GM06990 (cell line): ENCODE measurements around the gene PLA2G6.

Source experiments
- DNase-seq: peaks from one replicate; pipeline ENCODE4 v3.0.0-alpha.2; 2011; ENCODE audit not compliant: insufficient read length; ENCODE audit errors: extremely low read depth
- H3K27me3 ChIP-seq: replicated peaks from 2 replicates; pipeline ENCODE4 v1.6.0; 2011; ENCODE audit warnings: low read length; ENCODE audit not compliant: control insufficient read depth, insufficient read depth
- H3K36me3 ChIP-seq: 2 replicates; pipeline ENCODE4 v1.5.1; 2011; ENCODE audit warnings: low read length; ENCODE audit not compliant: control insufficient read depth, insufficient read depth
- H3K4me3 ChIP-seq: replicated peaks from 2 replicates; pipeline ENCODE4 v1.5.1; 2011; ENCODE audit warnings: low read depth, mild to moderate bottlenecking, control low read depth, low read length
- TF ChIP-seq, protein P1 (sequence below): IDR thresholded peaks from 2 replicates; pipeline ENCODE4 v1.5.1; 2011; ENCODE audit warnings: low read length, control low read depth, mild to moderate bottlenecking, inconsistent platforms; ENCODE audit not compliant: insufficient read depth, poor library complexity, severe bottlenecking

The PLA2G6 gene

GRCh38 chr22:38175206-38176118 is 6.2 kb downstream of the PLA2G6 start:
- no peaks in the 10 kb centered on the region for H3K27me3 ChIP-seq
- H3K4me3 ChIP-seq = no peak overlapping the region
- DNase-seq = no peak
- no peaks in the 10 kb centered on the region for H3K36me3 ChIP-seq
- TF ChIP-seq, protein P1, sequence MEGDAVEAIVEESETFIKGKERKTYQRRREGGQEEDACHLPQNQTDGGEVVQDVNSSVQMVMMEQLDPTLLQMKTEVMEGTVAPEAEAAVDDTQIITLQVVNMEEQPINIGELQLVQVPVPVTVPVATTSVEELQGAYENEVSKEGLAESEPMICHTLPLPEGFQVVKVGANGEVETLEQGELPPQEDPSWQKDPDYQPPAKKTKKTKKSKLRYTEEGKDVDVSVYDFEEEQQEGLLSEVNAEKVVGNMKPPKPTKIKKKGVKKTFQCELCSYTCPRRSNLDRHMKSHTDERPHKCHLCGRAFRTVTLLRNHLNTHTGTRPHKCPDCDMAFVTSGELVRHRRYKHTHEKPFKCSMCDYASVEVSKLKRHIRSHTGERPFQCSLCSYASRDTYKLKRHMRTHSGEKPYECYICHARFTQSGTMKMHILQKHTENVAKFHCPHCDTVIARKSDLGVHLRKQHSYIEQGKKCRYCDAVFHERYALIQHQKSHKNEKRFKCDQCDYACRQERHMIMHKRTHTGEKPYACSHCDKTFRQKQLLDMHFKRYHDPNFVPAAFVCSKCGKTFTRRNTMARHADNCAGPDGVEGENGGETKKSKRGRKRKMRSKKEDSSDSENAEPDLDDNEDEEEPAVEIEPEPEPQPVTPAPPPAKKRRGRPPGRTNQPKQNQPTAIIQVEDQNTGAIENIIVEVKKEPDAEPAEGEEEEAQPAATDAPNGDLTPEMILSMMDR = no peak

DNA sequence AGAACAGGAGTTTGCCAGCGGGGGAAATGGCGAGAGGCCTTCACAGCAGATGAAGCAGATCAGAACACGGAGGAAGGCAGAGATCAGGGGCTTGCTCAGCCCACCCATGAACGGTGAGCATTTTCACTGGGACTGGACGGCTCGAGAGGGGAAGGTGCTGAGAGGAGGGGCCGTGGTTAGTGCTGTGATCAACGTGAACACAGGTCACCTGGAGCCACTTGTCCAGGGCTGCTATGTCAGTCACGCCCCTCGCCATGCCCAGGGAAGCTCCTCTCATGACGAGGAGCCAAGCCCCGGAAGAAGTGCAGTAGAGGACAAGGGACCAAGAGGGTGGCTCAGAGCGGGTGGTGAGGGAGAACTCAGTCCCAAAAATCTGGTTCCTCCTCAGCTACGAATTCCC is 7.0 kb downstream of the PLA2G6 start:
- no peak for DNase-seq
- no peaks in the 10 kb centered on the region for H3K36me3 ChIP-seq
- TF ChIP-seq, protein P1 = no peak

GRCh38 chr22:38173641-38173906 is 8.1 kb downstream of the PLA2G6 start:
- no peaks in the 10 kb centered on the region for H3K36me3 ChIP-seq
- H3K27me3 ChIP-seq = no peaks in the 10 kb centered on the region
- DNase-seq = no peak
- no peak overlapping the region for H3K4me3 ChIP-seq
- TF ChIP-seq, protein P1 = no peak

More for the DNA sequence above, 7.0 kb downstream of the PLA2G6 start:
- H3K27me3 ChIP-seq = no peaks in the 10 kb centered on the region
- H3K4me3 ChIP-seq = no peak overlapping the region

- no peaks in the 10 kb centered on the region for H3K27me3 ChIP-seq
- peaks cover 3% of the 10 kb centered on the region for H3K36me3 ChIP-seq
- DNase-seq = no peak
- TF ChIP-seq, protein P1 = no peak
- H3K4me3 ChIP-seq = no peak overlapping the region
Observed at GRCh38 chr22:38172832-38173640, 8.6 kb downstream of the PLA2G6 start.

DNA sequence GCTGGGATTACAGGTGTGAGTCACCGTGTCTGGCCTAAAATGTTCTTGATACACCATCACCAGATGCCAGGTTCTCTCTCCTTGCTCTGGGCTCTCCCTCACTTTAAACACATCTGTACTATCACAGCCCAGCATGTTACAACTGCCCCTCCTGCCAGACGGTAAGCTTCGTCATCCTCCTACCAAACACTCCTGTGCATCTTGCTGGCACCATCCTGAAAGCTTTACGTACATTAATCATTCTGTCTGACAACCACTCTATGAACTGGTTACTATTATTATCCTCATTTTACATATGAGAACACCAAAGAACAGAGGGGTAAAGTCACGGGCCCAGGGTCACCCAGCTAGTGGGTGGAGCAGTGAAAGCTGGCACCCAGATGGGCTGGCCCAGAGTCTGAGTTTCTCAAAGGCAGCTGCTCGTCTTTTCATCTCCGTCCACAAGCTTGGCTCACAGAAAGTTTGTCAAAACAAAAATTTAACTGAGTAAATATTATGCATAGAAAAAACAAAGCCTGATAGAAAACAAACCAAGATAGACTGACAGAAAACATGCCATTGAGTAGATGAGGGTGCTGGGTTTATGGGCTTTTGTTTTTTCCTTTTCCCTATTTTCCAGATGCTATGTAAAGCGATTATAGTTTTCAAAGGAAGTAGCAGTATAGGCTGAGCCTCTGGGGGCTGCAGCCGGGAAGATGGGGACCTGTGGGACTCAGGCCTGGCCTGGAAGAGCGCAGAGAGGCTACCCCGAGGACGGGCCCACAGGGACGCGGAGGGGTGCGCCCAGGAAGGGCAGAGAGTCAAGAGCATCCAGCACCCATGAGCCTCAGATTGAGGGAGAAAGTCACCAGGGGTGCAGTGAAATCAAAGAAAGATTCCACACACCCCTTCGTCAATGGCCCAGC is 9.5 kb downstream of the PLA2G6 start:
- H3K4me3 ChIP-seq = no peak overlapping the region
- H3K36me3 ChIP-seq = peaks cover 5% of the 10 kb centered on the region
- TF ChIP-seq, protein P1 = no peak
- DNase-seq = no peak
- no peaks in the 10 kb centered on the region for H3K27me3 ChIP-seq
